ENCODE data around the gene TSPAN5. TPM values are rescaled to one million over a fixed set of nuclear protein-coding genes. Genes with fewer than 3 reads are reported as not detected.

Gene TSPAN5
- total and polyA plus RNA-seq, 2 of the 4 experiments (the other 2 are of a cell fraction): 64.8 to 79.6 TPM

DNA sequence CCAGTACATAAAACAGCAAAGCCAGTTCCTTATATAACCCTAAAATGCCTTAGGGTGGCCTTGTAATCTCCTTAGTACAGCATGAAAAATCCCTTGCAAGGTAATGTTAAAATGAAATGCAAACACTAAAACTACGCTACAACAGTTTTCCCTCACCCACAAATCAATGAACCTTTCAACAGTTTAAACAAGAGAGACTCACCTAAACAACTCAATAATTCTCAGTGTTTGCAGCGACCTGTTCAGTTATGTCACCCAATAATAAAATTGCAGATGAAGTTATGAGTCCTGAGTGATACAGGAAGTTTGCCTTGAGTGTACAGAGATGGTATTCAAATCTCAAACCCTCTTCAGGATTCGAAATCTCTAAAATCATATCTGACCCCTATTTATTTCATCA lies 25.3 kb downstream of the TSPAN5 start:
- ATAC-seq (ENCODE audit: low read depth): no peak
- Histone ChIP-seq H3K14ac (replicated peaks; ENCODE audit: low read depth, low read length) (no peak overlapping the region), H3K9me1 (ENCODE audit: insufficient read depth, low read length) (peaks cover 12% of the 10 kb centered on the region), H3K4me3 (ENCODE audit: insufficient read depth, low read depth, low read length) (no peak overlapping the region), H2BK5ac (ENCODE audit: low read depth, low read length, poor library complexity, severe bottlenecking) (no peak overlapping the region), H3K18ac (ENCODE audit: low read depth, low read length) (no peak overlapping the region), H3K9ac (ENCODE audit: low read depth, low read length) (no peak overlapping the region), H2AK9ac (replicated peaks; ENCODE audit: low read depth, low read length, poor library complexity) (no peak overlapping the region), H2AFZ (replicated peaks; ENCODE audit: low read length, poor library complexity) (no peak overlapping the region), H3K23ac (ENCODE audit: low read depth, low read length) (no peak overlapping the region), H3K4me2 (ENCODE audit: low read depth, low read length) (no peak overlapping the region), H4K91ac (ENCODE audit: insufficient read depth, low read depth, low read length) (no peak overlapping the region), H2BK20ac (ENCODE audit: low read depth, low read length) (no peak overlapping the region), H4K8ac (ENCODE audit: low read depth in 2 of 2, low read length in 2 of 2) (no peak overlapping the region; a peak in 1 of 4 replicates), H2AK5ac (ENCODE audit: low read depth, low read length) (no peak overlapping the region), H3K27me3 (ENCODE audit: control insufficient read depth, insufficient read depth, low read length) (no peaks in the 10 kb centered on the region), H4K20me1 (ENCODE audit: insufficient read depth, low read length) (peaks cover 12% of the 10 kb centered on the region; the same call in 1 of the 2 replicates), H3K9me3 (ENCODE audit: control insufficient read depth, insufficient read depth, low read length) (peaks cover 3% of the 10 kb centered on the region), H3K79me1 (ENCODE audit: low read depth in 1 of 2, low read length in 2 of 2) (peaks cover 52 to 81% of the 10 kb centered on the region in 2 experiments), H3K36me3 (ENCODE audit: control insufficient read depth, insufficient read depth, low read length) (peaks cover 7% of the 10 kb centered on the region; the same call in 1 of the 2 replicates), H3K56ac (ENCODE audit: extremely low read depth, insufficient read depth, low read length) (no peak overlapping the region), H3K4me1 (ENCODE audit: control insufficient read depth, insufficient read depth, low read length) (peaks cover 5% of the 10 kb centered on the region), H3K4ac (ENCODE audit: low read depth, low read length) (no peak overlapping the region), H2BK120ac (ENCODE audit: low read depth, low read length) (no peak overlapping the region), H4K5ac (ENCODE audit: low read depth, low read length) (no peak overlapping the region), H3K27ac (ENCODE audit: insufficient read depth, low read length) (no peak overlapping the region), H2BK15ac (ENCODE audit: low read depth, low read length) (no peak overlapping the region)
- no TSS peak for BruUV-seq (replicated peaks)
- POLR2A ChIA-PET (ENCODE audit: unreplicated experiment): no interaction called here
- in situ Hi-C loops (cut with MboI; ENCODE audit: low sequenced_read_pairs) (no loop called here), intact Hi-C loops (cut with micrococcal nuclease) (no loop called here), dilution Hi-C loops (cut with HindIII; ENCODE audit: low sequenced_read_pairs, unreplicated experiment) (no loop called here)
- TF ChIP-seq CEBPB (IDR thresholded peaks at IDR 0.05; ENCODE audit: low read depth, low read length) (no peak), CHD1 (IDR thresholded peaks at IDR 0.05; ENCODE audit: low read depth, low read length) (no peak), MAFK (IDR thresholded peaks at IDR 0.05; ENCODE audit: low read depth, low read length) (no peak), FOS (IDR thresholded peaks at IDR 0.05; ENCODE audit: low read depth, low read length) (no peak), POLR2A (IDR thresholded peaks at IDR 0.05; ENCODE audit: low read depth, low read length) (no peak), RAD21 (IDR thresholded peaks at IDR 0.05; ENCODE audit: low read length) (no peak), RCOR1 (IDR thresholded peaks at IDR 0.05; ENCODE audit: insufficient replicate concordance, low read length) (no peak)
- TF ChIP-seq, protein P1, sequence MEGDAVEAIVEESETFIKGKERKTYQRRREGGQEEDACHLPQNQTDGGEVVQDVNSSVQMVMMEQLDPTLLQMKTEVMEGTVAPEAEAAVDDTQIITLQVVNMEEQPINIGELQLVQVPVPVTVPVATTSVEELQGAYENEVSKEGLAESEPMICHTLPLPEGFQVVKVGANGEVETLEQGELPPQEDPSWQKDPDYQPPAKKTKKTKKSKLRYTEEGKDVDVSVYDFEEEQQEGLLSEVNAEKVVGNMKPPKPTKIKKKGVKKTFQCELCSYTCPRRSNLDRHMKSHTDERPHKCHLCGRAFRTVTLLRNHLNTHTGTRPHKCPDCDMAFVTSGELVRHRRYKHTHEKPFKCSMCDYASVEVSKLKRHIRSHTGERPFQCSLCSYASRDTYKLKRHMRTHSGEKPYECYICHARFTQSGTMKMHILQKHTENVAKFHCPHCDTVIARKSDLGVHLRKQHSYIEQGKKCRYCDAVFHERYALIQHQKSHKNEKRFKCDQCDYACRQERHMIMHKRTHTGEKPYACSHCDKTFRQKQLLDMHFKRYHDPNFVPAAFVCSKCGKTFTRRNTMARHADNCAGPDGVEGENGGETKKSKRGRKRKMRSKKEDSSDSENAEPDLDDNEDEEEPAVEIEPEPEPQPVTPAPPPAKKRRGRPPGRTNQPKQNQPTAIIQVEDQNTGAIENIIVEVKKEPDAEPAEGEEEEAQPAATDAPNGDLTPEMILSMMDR (conservative IDR thresholded peaks at IDR 0.05; ENCODE audit: low read depth, low read length): no peak
- TF ChIP-seq, protein P2, sequence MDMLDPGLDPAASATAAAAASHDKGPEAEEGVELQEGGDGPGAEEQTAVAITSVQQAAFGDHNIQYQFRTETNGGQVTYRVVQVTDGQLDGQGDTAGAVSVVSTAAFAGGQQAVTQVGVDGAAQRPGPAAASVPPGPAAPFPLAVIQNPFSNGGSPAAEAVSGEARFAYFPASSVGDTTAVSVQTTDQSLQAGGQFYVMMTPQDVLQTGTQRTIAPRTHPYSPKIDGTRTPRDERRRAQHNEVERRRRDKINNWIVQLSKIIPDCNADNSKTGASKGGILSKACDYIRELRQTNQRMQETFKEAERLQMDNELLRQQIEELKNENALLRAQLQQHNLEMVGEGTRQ (IDR thresholded peaks at IDR 0.05; ENCODE audit: low read depth, low read length): no peak
- WGBS, 2 experiments (ENCODE audit: extremely low coverage in 2 of 2, insufficient read length in 1 of 2): no CpG with 5 or more reads among the region's 3 CpGs
- DNase-seq: no peak
- CTCF ChIA-PET: no interaction called here

Measured in IMR-90 (cell line).